GM23248 (cell line): ENCODE results near the gene GSTM2.

Source experiments
- EZH2 ChIP-seq: fragments of 200-600 bp; sonication (generic); IDR thresholded peaks from 2 replicates; pipeline ENCODE4 v1.6.1; 2018; ENCODE audit warnings: antibody characterized with exemption, mild to moderate bottlenecking; ENCODE audit not compliant: insufficient read depth, poor library complexity, severe bottlenecking
- EZH2phosphoT487 ChIP-seq: fragments of 200-600 bp; sonication (generic); IDR thresholded peaks from 2 replicates; pipeline ENCODE4 v1.6.1; 2018; ENCODE audit warnings: antibody characterized with exemption, moderate library complexity, mild to moderate bottlenecking, low read depth; ENCODE audit not compliant: insufficient read depth

DNA sequence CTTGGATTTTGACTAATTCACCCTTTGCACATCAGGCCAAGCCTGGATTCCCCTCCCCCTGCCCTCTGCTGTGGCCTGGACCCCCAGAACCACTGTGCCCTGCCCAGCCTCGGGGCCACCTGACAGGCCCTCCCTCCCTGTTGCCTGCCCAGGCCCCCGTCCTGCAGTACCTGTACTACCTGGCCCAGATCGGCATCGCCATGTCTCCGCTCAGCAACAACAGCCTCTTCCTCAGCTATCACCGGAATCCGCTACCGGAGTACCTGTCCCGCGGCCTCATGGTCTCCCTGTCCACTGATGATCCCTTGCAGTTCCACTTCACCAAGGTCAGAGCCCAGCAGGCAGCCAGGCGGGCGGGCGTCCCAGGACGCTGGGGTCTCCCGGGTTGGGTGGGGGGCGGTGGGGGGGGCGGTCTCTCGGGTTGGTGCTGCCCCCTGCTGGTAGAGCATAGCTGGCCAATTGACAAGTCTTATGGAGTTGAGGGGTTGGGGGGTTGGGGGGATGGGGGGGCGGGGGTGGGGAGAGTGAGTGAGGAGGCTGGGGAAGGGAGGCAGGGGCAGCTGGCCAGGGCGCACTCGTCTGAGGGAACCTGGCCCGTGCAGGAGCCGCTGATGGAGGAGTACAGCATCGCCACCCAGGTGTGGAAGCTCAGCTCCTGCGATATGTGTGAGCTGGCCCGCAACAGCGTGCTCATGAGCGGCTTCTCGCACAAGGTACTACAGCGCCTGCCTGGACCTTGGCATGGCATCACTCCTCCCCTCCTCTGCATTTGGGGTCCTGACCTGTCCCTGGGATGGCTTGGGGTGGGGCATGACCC lies 37.6 kb upstream of the GSTM2 start:
- TF ChIP-seq EZH2 (no peak), EZH2phosphoT487 (no peak)
